ENCODE results near the gene ST3GAL4.

ST3GAL4 gene

DNA sequence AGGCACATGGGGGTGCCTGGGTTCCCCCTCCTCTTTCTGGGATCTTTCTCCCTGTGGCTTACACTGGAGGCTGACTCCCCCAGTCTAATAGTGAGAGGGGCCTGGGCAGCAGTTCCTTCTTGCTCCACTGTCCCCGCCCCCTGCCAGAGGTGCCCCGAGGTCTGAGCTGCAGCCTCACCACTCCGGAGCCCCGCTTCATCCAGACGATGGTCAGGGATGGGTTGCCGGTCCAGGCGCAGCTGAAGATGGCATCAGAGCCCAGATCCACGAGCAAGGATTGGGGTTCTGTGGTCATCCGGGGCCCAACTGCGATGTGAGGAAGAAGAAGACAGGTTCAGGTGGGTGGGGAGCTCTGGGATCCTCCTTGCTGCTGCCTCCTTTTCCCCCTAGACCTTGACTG is 91.1 kb downstream of the ST3GAL4 start:
- no peak overlapping the region for H3K4me3 ChIP-seq (ENCODE audit: low read length)
- H3K4me1 ChIP-seq (ENCODE audit: control insufficient read depth, insufficient read depth, low read length): no peaks in the 10 kb centered on the region
- H3K9me3 ChIP-seq (ENCODE audit: control insufficient read depth, insufficient read depth, low read length): no peaks in the 10 kb centered on the region
- no peaks in the 10 kb centered on the region for H3K27me3 ChIP-seq (ENCODE audit: control insufficient read depth, insufficient read depth, low read length)
- no peak overlapping the region for H3K27ac ChIP-seq (ENCODE audit: low read length)
- WGBS (ENCODE audit: insufficient coverage, insufficient read length): no CpG with 5 or more reads among the region's 10 CpGs
- H3K36me3 ChIP-seq (ENCODE audit: control insufficient read depth, insufficient read depth, low read length): no peaks in the 10 kb centered on the region
- no peak for DNase-seq (ENCODE audit: low read depth, low spot score)

DNA sequence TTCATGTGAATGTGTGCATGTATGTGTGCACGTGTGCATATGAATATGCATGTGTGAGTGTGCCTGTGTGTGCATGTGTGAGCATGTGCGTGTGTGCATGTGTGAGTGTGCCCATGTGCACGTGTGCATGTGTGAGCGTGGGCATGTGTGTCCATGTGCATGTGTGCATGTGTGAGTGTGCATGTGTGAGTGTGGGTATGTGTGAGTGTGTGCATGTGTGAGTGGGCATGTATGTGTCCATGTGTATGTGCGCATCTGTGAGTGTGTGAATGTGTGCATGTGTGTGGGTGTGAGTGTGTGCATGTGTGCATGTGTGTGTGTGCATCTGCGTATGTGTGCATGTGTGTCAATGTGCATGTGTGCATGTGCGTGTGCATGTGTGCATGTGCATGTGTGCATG is 94.7 kb downstream of the ST3GAL4 start:
- Histone ChIP-seq H3K4me3 (ENCODE audit: low read length) (no peak overlapping the region), H3K4me1 (ENCODE audit: control insufficient read depth, insufficient read depth, low read length) (no peaks in the 10 kb centered on the region), H3K9me3 (ENCODE audit: control insufficient read depth, insufficient read depth, low read length) (no peaks in the 10 kb centered on the region), H3K27ac (ENCODE audit: low read length) (no peak overlapping the region), H3K27me3 (ENCODE audit: control insufficient read depth, insufficient read depth, low read length) (no peaks in the 10 kb centered on the region), H3K36me3 (ENCODE audit: control insufficient read depth, insufficient read depth, low read length) (no peaks in the 10 kb centered on the region)
- DNase-seq (ENCODE audit: low read depth, low spot score): no peak
- no CpG with 5 or more reads among the region's 7 CpGs for WGBS (ENCODE audit: insufficient coverage, insufficient read length)

DNA sequence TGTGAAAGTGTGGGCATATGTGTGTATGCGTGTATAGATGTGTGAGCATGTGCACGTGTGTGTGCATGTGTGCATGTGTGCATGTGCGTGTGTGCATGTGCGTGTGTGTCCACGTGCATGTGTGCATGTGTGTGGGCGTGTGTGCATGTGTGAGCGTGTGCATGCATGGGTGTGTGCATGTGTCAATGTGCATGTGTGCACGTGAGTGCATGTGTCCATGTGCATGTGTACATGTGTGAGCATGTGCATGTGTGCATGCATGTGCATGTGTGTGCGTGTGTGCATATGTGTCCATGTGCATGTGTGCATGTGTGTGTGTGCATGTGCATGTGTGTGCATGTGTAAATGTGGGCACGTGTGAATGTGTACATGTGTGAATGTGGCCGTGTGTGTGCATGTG is 95.3 kb downstream of the ST3GAL4 start:
- no peak overlapping the region for H3K4me3 ChIP-seq (ENCODE audit: low read length)
- WGBS (ENCODE audit: insufficient coverage, insufficient read length): no CpG with 5 or more reads among the region's 11 CpGs

DNA sequence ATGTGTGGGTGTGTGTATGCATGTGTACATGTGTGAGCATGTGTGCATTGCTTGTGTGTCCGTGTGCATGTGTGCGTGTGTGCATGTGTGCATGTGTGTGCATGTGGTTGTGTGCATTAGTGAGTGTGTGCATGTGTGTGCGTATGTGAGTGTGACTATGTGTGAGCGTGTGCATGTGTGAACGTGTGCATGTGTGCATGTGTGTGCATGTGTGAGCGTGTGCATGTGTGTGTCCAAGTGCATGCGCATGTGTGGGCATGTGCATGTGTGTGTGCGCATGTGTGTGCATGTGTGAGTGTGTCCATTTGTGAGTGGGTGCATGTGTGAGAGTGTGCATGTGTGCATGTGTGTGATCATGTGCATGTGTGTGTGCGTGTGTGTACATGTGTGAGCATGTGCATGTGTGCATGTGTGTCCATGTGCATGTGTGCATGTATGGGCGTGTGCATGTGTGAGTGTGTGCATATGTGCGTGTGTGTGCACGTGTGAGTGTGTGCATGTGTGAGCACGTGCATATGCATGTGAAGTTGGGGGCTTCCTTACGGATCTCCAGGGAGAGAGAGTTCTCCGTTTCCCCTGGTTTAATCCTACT is 95.8 kb downstream of the ST3GAL4 start:
- Histone ChIP-seq H3K4me1 (ENCODE audit: control insufficient read depth, insufficient read depth, low read length) (no peaks in the 10 kb centered on the region), H3K4me3 (ENCODE audit: low read length) (no peak overlapping the region), H3K27ac (ENCODE audit: low read length) (no peak overlapping the region), H3K36me3 (ENCODE audit: control insufficient read depth, insufficient read depth, low read length) (no peaks in the 10 kb centered on the region), H3K9me3 (ENCODE audit: control insufficient read depth, insufficient read depth, low read length) (no peaks in the 10 kb centered on the region), H3K27me3 (ENCODE audit: control insufficient read depth, insufficient read depth, low read length) (no peaks in the 10 kb centered on the region)
- WGBS (ENCODE audit: insufficient coverage, insufficient read length): no CpG with 5 or more reads among the region's 15 CpGs
- DNase-seq (ENCODE audit: low read depth, low spot score): no peak

More for the DNA sequence above, 95.3 kb downstream of the ST3GAL4 start:
- H3K9me3 ChIP-seq (ENCODE audit: control insufficient read depth, insufficient read depth, low read length): no peaks in the 10 kb centered on the region
- DNase-seq (ENCODE audit: low read depth, low spot score): no peak
- no peaks in the 10 kb centered on the region for H3K36me3 ChIP-seq (ENCODE audit: control insufficient read depth, insufficient read depth, low read length)
- H3K27me3 ChIP-seq (ENCODE audit: control insufficient read depth, insufficient read depth, low read length): no peaks in the 10 kb centered on the region
- no peak overlapping the region for H3K27ac ChIP-seq (ENCODE audit: low read length)
- no peaks in the 10 kb centered on the region for H3K4me1 ChIP-seq (ENCODE audit: control insufficient read depth, insufficient read depth, low read length)

DNA sequence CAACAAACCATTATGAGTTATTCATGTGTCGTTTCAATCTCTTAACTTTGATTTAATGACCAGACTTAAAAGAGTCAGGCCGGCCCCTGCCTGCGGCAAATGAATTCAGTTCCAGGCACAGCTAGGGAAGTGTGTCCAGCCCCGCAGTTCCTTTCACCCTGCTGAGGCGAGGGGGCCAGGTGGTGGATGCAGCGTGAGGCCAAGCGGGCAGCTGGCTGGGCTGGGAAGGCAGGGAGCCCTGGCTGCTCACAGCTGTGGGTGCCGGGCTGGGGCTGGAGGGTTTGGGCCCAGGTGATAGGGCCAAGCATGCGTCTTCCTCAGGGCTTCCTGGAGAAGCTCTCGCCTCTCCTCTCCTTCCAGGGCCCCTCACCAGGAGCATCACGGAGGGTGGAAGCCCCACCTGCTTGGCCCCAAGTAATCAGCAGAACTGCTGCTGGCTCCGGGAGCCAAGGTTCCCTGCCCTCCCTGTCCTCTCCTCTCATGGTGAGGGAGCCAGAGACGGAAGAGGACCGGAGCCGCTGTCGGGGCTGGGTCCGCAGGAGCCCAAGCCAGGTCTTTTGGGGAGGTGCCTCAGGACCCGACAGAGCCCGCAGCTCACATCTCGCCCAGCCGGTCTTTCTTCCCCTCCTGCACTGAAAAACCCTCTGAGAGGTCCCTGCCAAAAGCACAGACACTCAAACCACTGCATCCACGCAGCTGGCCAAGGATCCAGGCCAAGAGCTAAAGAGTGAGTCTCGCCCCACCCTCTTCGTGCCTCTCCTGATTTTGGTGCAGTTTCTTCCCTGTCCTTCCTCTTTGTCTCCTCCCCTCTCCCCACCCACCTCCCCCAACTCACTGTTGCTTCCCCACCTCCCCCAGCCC is 97.0 kb downstream of the ST3GAL4 start:
- no CpG with 5 or more reads among the region's 24 CpGs for WGBS (ENCODE audit: insufficient coverage, insufficient read length)
- no peaks in the 10 kb centered on the region for H3K9me3 ChIP-seq (ENCODE audit: control insufficient read depth, insufficient read depth, low read length)
- H3K4me3 ChIP-seq (ENCODE audit: low read length): no peak overlapping the region

DNA sequence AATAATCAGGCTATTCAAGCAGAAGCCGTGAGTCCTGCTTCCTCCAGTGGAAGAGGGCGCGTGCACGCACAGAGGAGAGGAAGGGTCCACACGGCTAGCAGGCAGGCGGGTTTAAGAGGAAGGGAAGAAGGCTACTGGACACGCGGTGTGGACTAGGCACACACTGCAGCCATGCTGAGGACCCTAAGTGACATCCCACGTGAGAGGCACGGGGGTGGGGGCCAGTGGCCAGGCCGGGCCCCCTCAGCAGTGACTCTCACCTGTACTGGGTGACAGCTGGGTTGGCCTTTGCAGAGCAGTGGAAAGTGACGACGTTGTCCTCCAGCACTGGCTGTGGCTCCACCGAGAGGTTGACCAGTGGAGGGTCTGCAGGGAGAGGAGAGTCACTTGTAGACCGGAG is 100.6 kb downstream of the ST3GAL4 start:
- no CpG with 5 or more reads among the region's 15 CpGs for WGBS (ENCODE audit: insufficient coverage, insufficient read length)
- H3K4me1 ChIP-seq (ENCODE audit: control insufficient read depth, insufficient read depth, low read length): no peaks in the 10 kb centered on the region
- no peaks in the 10 kb centered on the region for H3K9me3 ChIP-seq (ENCODE audit: control insufficient read depth, insufficient read depth, low read length)
- H3K36me3 ChIP-seq (ENCODE audit: control insufficient read depth, insufficient read depth, low read length): no peaks in the 10 kb centered on the region
- DNase-seq (ENCODE audit: low read depth, low spot score): no peak
- H3K27me3 ChIP-seq (ENCODE audit: control insufficient read depth, insufficient read depth, low read length): no peaks in the 10 kb centered on the region
- H3K27ac ChIP-seq (ENCODE audit: low read length): no peak overlapping the region
- H3K4me3 ChIP-seq (ENCODE audit: low read length): no peak overlapping the region

More for the DNA sequence above, 97.0 kb downstream of the ST3GAL4 start:
- Histone ChIP-seq H3K27me3 (ENCODE audit: control insufficient read depth, insufficient read depth, low read length) (no peaks in the 10 kb centered on the region), H3K4me1 (ENCODE audit: control insufficient read depth, insufficient read depth, low read length) (no peaks in the 10 kb centered on the region), H3K36me3 (ENCODE audit: control insufficient read depth, insufficient read depth, low read length) (no peaks in the 10 kb centered on the region), H3K27ac (ENCODE audit: low read length) (no peak overlapping the region)
- DNase-seq (ENCODE audit: low read depth, low spot score): no peak

DNA sequence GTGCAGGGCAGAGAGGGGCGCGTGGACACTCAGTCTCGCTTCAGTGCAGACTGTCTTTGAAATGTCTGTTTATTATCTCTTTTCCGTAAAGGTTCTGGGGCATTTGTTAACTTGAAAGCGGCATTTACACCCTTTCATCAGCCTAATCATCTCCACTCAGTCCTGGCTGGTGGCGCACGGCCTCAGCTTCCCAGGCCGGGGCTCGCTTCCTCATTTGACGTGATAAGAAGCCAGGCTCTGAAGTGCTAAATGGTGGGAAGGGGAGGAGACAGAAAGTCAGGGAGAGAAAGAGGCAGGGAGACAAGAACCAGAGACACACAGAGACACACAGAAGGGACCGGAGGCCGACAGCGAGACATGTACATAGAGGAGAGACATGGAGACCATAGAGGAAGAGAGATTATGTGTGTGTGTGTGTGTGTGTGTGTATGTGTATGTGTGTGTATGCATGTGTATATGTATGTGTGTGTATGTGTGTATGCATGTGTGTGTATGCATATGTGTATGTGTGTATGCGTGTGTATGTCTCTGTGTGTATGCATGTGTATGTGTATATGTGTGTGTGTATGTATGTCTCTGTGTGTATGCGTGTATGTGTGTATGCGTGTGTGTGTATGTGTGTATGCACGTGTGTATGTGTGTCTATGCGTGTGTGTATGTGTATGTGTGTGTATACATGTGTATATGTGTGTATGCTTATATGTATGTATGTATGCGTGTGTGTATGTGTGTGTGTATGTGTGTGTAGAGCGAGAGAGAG is 101.5 kb downstream of the ST3GAL4 start:
- H3K4me3 ChIP-seq (ENCODE audit: low read length): no peak overlapping the region
- H3K9me3 ChIP-seq (ENCODE audit: control insufficient read depth, insufficient read depth, low read length): no peaks in the 10 kb centered on the region
- H3K4me1 ChIP-seq (ENCODE audit: control insufficient read depth, insufficient read depth, low read length): no peaks in the 10 kb centered on the region
- H3K36me3 ChIP-seq (ENCODE audit: control insufficient read depth, insufficient read depth, low read length): no peaks in the 10 kb centered on the region
- 100% methylated on average over 2 of the region's 20 CpGs for WGBS (ENCODE audit: insufficient coverage, insufficient read length)
- H3K27me3 ChIP-seq (ENCODE audit: control insufficient read depth, insufficient read depth, low read length): no peaks in the 10 kb centered on the region
- H3K27ac ChIP-seq (ENCODE audit: low read length): no peak overlapping the region
- no peak for DNase-seq (ENCODE audit: low read depth, low spot score)

DNA sequence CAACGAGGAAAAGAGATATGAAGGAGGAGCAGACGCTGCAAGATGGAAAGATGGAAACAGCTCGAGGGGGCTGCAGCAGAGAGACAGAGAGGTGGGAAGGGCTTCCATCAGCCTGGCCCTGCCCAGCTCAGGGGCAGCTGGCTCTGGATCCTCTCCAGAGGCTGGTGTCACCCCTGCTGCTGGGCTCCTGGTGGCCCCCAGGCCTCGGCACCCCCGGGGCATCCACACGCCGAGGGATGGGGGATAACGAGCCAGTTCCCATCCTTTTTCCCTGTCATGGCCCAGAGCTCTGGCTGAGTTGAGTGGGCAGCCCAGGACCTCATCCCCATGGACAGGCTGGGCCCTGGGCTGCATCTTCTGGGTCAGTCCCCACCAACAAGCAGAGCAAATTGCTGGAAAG is 102.3 kb downstream of the ST3GAL4 start:
- no peaks in the 10 kb centered on the region for H3K36me3 ChIP-seq (ENCODE audit: control insufficient read depth, insufficient read depth, low read length)
- no peak for DNase-seq (ENCODE audit: low read depth, low spot score)
- H3K27ac ChIP-seq (ENCODE audit: low read length): no peak overlapping the region
- no peak overlapping the region for H3K4me3 ChIP-seq (ENCODE audit: low read length)
- H3K4me1 ChIP-seq (ENCODE audit: control insufficient read depth, insufficient read depth, low read length): no peaks in the 10 kb centered on the region
- H3K27me3 ChIP-seq (ENCODE audit: control insufficient read depth, insufficient read depth, low read length): no peaks in the 10 kb centered on the region
- no peaks in the 10 kb centered on the region for H3K9me3 ChIP-seq (ENCODE audit: control insufficient read depth, insufficient read depth, low read length)
- no CpG with 5 or more reads among the region's 8 CpGs for WGBS (ENCODE audit: insufficient coverage, insufficient read length)

DNA sequence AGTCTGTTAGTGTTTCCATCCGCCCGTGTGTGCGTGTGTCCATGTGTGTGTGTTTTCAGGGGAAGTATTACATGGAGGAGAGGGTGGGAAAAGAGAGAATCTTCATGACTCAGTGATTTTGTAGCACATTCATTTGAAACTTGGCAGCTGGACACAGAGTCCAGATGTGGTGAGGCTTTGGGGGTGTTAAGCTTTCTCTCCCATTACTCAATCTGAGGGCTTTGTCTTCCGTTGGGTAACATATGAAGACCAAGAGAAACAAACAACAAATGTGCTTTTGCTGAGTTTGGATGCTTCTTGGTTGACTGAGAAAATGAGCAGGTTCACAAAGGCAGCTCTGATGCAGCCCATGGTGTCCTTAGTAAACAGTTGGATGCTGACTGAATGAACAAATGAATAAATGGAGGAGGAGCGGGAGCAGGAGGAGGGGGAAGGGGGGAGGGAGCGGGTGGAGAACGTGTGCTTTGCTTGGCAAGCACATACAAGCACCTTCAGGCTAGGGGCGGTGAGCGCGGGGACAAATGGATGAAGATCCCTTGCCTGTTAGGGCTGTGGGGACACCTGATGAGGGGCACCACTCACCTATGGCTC is 104.3 kb downstream of the ST3GAL4 start:
- no peak for DNase-seq (ENCODE audit: low read depth, low spot score)
- no peaks in the 10 kb centered on the region for H3K4me1 ChIP-seq (ENCODE audit: control insufficient read depth, insufficient read depth, low read length)
- WGBS (ENCODE audit: insufficient coverage, insufficient read length): no CpG with 5 or more reads among the region's 10 CpGs
- no peak overlapping the region for H3K27ac ChIP-seq (ENCODE audit: low read length)
- H3K36me3 ChIP-seq (ENCODE audit: control insufficient read depth, insufficient read depth, low read length): no peaks in the 10 kb centered on the region
- no peaks in the 10 kb centered on the region for H3K27me3 ChIP-seq (ENCODE audit: control insufficient read depth, insufficient read depth, low read length)
- no peak overlapping the region for H3K4me3 ChIP-seq (ENCODE audit: low read length)
- no peaks in the 10 kb centered on the region for H3K9me3 ChIP-seq (ENCODE audit: control insufficient read depth, insufficient read depth, low read length)

DNA sequence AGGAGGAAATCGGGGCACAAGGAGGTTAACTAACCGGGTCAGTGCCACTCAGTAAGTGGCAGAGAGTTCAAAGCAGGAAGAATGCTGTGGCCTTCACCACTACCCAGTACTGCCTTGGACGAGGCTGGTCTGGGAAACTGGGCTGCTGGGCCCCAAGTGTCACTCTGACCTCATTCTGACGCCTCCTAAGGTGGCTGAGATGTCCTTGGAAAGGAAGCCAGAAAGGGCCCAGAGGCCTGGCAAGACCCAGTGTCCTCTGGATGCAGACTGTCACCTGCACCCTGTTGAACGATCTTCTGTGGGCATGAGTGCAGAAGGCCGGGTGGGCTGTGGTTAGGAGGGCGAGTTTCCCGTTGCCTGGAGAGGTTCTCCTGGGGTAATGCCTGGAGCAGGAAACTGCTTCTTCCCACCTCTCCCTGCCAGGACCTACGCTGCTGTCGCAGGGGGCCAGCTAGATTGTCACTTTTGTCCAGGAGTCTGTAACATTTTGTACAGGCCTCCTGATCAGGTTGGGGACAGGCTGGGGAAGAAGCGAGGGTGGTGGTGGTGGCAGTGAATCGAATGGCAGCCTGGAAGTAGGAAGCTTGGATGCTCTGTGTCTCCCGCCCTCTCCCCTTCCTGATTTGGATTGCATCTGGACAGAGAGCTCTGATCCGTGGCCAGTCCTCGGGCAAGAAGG is 105.1 kb downstream of the ST3GAL4 start:
- DNase-seq (ENCODE audit: low read depth, low spot score): no peak
- H3K9me3 ChIP-seq (ENCODE audit: control insufficient read depth, insufficient read depth, low read length): no peaks in the 10 kb centered on the region
- H3K36me3 ChIP-seq (ENCODE audit: control insufficient read depth, insufficient read depth, low read length): no peaks in the 10 kb centered on the region
- H3K4me1 ChIP-seq (ENCODE audit: control insufficient read depth, insufficient read depth, low read length): peaks cover 1% of the 10 kb centered on the region; the same call in 1 of the 2 replicates
- H3K4me3 ChIP-seq (ENCODE audit: low read length): no peak overlapping the region
- WGBS (ENCODE audit: insufficient coverage, insufficient read length): no CpG with 5 or more reads among the region's 15 CpGs
- H3K27me3 ChIP-seq (ENCODE audit: control insufficient read depth, insufficient read depth, low read length): no peaks in the 10 kb centered on the region
- H3K27ac ChIP-seq (ENCODE audit: low read length): no peak overlapping the region
